Keratinocyte (primary cell): Measurements from ENCODE around the gene PCDH10. TPM values are rescaled to one million over a fixed set of nuclear protein-coding genes. Genes with fewer than 3 reads are reported as not detected.

Source experiments
- DNase-seq: peaks from one replicate; pipeline ENCODE4 v3.0.0-alpha.2; 2011; ENCODE audit warnings: low read depth, missing footprints, low spot score
- FAIRE-seq: peaks from 2 replicates; lab custom pipeline; 2011; peaks lifted over from hg19 to GRCh38; lab: Jason Lieb, UNC
- H2AFZ ChIP-seq: 2 replicates; pipeline ENCODE4 v1.6.0; 2012; ENCODE audit warnings: low read length, control low read depth, inconsistent platforms; ENCODE audit not compliant: control insufficient read depth
- H3K27ac ChIP-seq: 2 replicates; pipeline ENCODE4 v1.5.1; 2011; ENCODE audit warnings: low read length; ENCODE audit not compliant: control insufficient read depth, insufficient read depth
- H3K27me3 ChIP-seq: 3 replicates; pipeline ENCODE4 v1.6.0; 2011; ENCODE audit warnings: low read length; ENCODE audit not compliant: control insufficient read depth, insufficient read depth; ENCODE audit errors: extremely low read depth
- H3K36me3 ChIP-seq, 2 experiments: 2 replicates in 1 of 2; 3 replicates in 1 of 2; pipeline ENCODE4 v1.5.1; 2011; ENCODE audit warnings: low read length in 2 of 2, mild to moderate bottlenecking in 1 of 2; ENCODE audit not compliant: control insufficient read depth in 2 of 2, insufficient read depth in 2 of 2; ENCODE audit errors: extremely low read depth in 1 of 2
- H3K4me1 ChIP-seq: 3 replicates; pipeline ENCODE4 v1.5.1; 2011; ENCODE audit warnings: low read length; ENCODE audit not compliant: control insufficient read depth, insufficient read depth; ENCODE audit errors: extremely low read depth
- H3K4me2 ChIP-seq: 3 replicates; pipeline ENCODE4 v1.6.0; 2011; ENCODE audit warnings: low read depth, low read length; ENCODE audit not compliant: control insufficient read depth, insufficient read depth; ENCODE audit errors: extremely low read depth
- H3K4me3 ChIP-seq, 3 experiments: fragments of 200-600 bp in 1 of 3; sonication (generic) in 1 of 3; 2 replicates in 2 of 3; 3 replicates in 1 of 3; pipeline ENCODE4 v1.5.1; 2011 to 2016; ENCODE audit warnings: low read length in 3 of 3, mild to moderate bottlenecking in 3 of 3, control low read depth in 2 of 3, inconsistent platforms in 1 of 3, low read depth in 1 of 3, mixed read lengths in 1 of 3, mixed run types in 1 of 3, moderate library complexity in 1 of 3; ENCODE audit not compliant: control insufficient read depth in 2 of 3, insufficient read depth in 2 of 3; ENCODE audit errors: extremely low read depth in 1 of 3
- H3K79me2 ChIP-seq: 2 replicates; pipeline ENCODE4 v1.6.0; 2012; ENCODE audit warnings: low read length; ENCODE audit not compliant: control insufficient read depth, insufficient read depth
- H3K9ac ChIP-seq: 3 replicates; pipeline ENCODE4 v1.6.0; 2011; ENCODE audit warnings: low read length; ENCODE audit not compliant: control insufficient read depth, insufficient read depth; ENCODE audit errors: extremely low read depth
- H3K9me1 ChIP-seq: 3 replicates; pipeline ENCODE4 v1.6.0; 2011; ENCODE audit warnings: low read length; ENCODE audit not compliant: control insufficient read depth, insufficient read depth; ENCODE audit errors: extremely low read depth
- H3K9me3 ChIP-seq: 2 replicates; pipeline ENCODE4 v1.5.1; 2012; ENCODE audit warnings: low read depth, low read length; ENCODE audit not compliant: control insufficient read depth
- H4K20me1 ChIP-seq: 3 replicates; pipeline ENCODE4 v1.6.0; 2011; ENCODE audit warnings: low read length; ENCODE audit not compliant: control insufficient read depth, insufficient read depth; ENCODE audit errors: extremely low read depth
- CTCF ChIP-seq, 3 experiments: IDR thresholded peaks in 1 of 3; conservative IDR thresholded peaks in 1 of 3; optimal IDR thresholded peaks in 1 of 3; 2 replicates in 2 of 3; 3 replicates in 1 of 3; pipeline versions ENCODE3 to v1.5.1; 2011; ENCODE audit warnings: low read length in 3 of 3, mild to moderate bottlenecking in 3 of 3, moderate library complexity in 2 of 3, control low read depth in 1 of 3, inconsistent platforms in 1 of 3; ENCODE audit not compliant: insufficient read depth in 2 of 3; ENCODE audit errors: extremely low read depth in 1 of 3
- EZH2 ChIP-seq: IDR thresholded peaks from one replicate; pipeline ENCODE4 v1.6.1; 2012; ENCODE audit warnings: inconsistent platforms, mild to moderate bottlenecking, low read length, moderate library complexity
- dilution Hi-C: fragments of 300-500 bp; cut with MboI; formaldehyde crosslinking; loops from one replicate; pipeline ENCODE4 v1.7.0; 2020; ENCODE audit warnings: low sequenced_read_pairs; ENCODE audit not compliant: extremely low pct_ligation_motif_present
- polyA plus RNA-seq, 5 experiments: library from polyadenylated mRNA; depleted of rRNA in 3 of 5; stranded (reverse) in 3 of 5; stranded (forward) in 1 of 5; unstranded in 1 of 5; fragments of >200 nt; gene quantifications; 1 replicate in 1 of 5; 2 replicates in 3 of 5; 3 replicates in 1 of 5; pipeline versions ENCODE4 v1.2.1 to v1.2.3, GENCODE V29; 2011 to 2012; ENCODE audit warnings: missing spikeins in 2 of 5, low read depth in 1 of 5, low replicate concordance in 1 of 5

PCDH10 gene
- polyA plus RNA-seq, 1 donor (not counting 4 experiments of a cell fraction or from before 2014, with no cell fraction given), result not detected

GRCh38 chr4:133145758-133146573, 3.1 kb upstream of the PCDH10 start:
- peak overlapping the region; percentile 9 for H3K4me2 ChIP-seq
- H3K4me1 ChIP-seq, result peaks cover 12% of the 10 kb centered on the region
- H3K27me3 ChIP-seq, result peaks cover 53% of the 10 kb centered on the region
- H3K9me3 ChIP-seq, result no peaks in the 10 kb centered on the region
- TF ChIP-seq EZH2, result no peak
- TF ChIP-seq CTCF (optimal IDR thresholded peaks at IDR 0.05 in 1 of 3, IDR thresholded peaks at IDR 0.05 in 1 of 3, conservative IDR thresholded peaks at IDR 0.05 in 1 of 3; ENCODE audit: extremely low read depth in 1 of 3, insufficient read depth in 2 of 3, low read length in 3 of 3), result no peak
- H3K9ac ChIP-seq, result no peak overlapping the region
- DNase-seq (no peak), FAIRE-seq (no peak)
- no peaks in the 10 kb centered on the region for H3K36me3 ChIP-seq
- dilution Hi-C loops, result no loop called here
- H2AFZ ChIP-seq, result no peak overlapping the region
- H3K9me1 ChIP-seq, result no peaks in the 10 kb centered on the region
- no peaks in the 10 kb centered on the region for H3K79me2 ChIP-seq
- no peak overlapping the region for H3K27ac ChIP-seq
- no peak overlapping the region for H3K4me3 ChIP-seq
- H4K20me1 ChIP-seq, result no peaks in the 10 kb centered on the region

- Histone ChIP-seq H3K79me2 (no peaks in the 10 kb centered on the region), H3K4me2 (peak overlapping the region; percentile 9), H3K9ac (no peak overlapping the region), H3K9me3 (no peaks in the 10 kb centered on the region), H3K4me1 (peaks cover 12% of the 10 kb centered on the region), H3K4me3 (no peak overlapping the region), H3K27me3 (peaks cover 60% of the 10 kb centered on the region), H2AFZ (no peak overlapping the region), H4K20me1 (no peaks in the 10 kb centered on the region), H3K27ac (no peak overlapping the region), H3K36me3 (no peaks in the 10 kb centered on the region), H3K9me1 (no peaks in the 10 kb centered on the region)
- TF ChIP-seq EZH2, result no peak
- peak; percentile 68 to 93 (median 80) for TF ChIP-seq CTCF (optimal IDR thresholded peaks at IDR 0.05 in 1 of 3, IDR thresholded peaks at IDR 0.05 in 1 of 3, conservative IDR thresholded peaks at IDR 0.05 in 1 of 3; ENCODE audit: extremely low read depth in 1 of 3, insufficient read depth in 2 of 3, low read length in 3 of 3)
- no peak for DNase-seq
- dilution Hi-C loops, result no loop called here
- no peak for FAIRE-seq
These were observed 2.4 kb upstream of the PCDH10 start for GRCh38 chr4:133146574-133147241.
